Measurements from ENCODE around the gene DDX27. TPM values are rescaled to one million over a fixed set of nuclear protein-coding genes. Genes with fewer than 3 reads are reported as not detected.

Gene DDX27
- total and polyA plus RNA-seq, 9 of the 15 experiments (the other 6 are each of a cell fraction or from before 2014, with no cell fraction given) = 17.9 to 79.3 (median 57.0) TPM

GRCh38 chr20:49278036-49278817 lies 59.0 kb downstream of the DDX27 start, which contains the start of gene ZNFX1 (continued):
- TF ChIP-seq ZNF253 (CRISPR knock-in tag; conservative IDR thresholded peaks at IDR 0.05) = no peak
- peak; percentile 78 for TF ChIP-seq ZBTB7A (IDR thresholded peaks at IDR 0.05; ENCODE audit: borderline replicate concordance, control insufficient read depth, low read depth, low read length)
- TF ChIP-seq, protein P1, sequence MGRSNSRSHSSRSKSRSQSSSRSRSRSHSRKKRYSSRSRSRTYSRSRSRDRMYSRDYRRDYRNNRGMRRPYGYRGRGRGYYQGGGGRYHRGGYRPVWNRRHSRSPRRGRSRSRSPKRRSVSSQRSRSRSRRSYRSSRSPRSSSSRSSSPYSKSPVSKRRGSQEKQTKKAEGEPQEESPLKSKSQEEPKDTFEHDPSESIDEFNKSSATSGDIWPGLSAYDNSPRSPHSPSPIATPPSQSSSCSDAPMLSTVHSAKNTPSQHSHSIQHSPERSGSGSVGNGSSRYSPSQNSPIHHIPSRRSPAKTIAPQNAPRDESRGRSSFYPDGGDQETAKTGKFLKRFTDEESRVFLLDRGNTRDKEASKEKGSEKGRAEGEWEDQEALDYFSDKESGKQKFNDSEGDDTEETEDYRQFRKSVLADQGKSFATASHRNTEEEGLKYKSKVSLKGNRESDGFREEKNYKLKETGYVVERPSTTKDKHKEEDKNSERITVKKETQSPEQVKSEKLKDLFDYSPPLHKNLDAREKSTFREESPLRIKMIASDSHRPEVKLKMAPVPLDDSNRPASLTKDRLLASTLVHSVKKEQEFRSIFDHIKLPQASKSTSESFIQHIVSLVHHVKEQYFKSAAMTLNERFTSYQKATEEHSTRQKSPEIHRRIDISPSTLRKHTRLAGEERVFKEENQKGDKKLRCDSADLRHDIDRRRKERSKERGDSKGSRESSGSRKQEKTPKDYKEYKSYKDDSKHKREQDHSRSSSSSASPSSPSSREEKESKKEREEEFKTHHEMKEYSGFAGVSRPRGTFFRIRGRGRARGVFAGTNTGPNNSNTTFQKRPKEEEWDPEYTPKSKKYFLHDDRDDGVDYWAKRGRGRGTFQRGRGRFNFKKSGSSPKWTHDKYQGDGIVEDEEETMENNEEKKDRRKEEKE (IDR thresholded peaks at IDR 0.05; ENCODE audit: borderline replicate concordance in 1 of 2, control insufficient read depth in 1 of 2, low read depth in 2 of 2, low read length in 1 of 2) = 0 out of 4 replicates have a peak, but pooled peaks of 1 of the 2 experiments have one; percentile 24
- peak; percentile 58 for TF ChIP-seq MXI1 (IDR thresholded peaks at IDR 0.05; ENCODE audit: low read depth, low read length)
- TF ChIP-seq, protein P2, sequence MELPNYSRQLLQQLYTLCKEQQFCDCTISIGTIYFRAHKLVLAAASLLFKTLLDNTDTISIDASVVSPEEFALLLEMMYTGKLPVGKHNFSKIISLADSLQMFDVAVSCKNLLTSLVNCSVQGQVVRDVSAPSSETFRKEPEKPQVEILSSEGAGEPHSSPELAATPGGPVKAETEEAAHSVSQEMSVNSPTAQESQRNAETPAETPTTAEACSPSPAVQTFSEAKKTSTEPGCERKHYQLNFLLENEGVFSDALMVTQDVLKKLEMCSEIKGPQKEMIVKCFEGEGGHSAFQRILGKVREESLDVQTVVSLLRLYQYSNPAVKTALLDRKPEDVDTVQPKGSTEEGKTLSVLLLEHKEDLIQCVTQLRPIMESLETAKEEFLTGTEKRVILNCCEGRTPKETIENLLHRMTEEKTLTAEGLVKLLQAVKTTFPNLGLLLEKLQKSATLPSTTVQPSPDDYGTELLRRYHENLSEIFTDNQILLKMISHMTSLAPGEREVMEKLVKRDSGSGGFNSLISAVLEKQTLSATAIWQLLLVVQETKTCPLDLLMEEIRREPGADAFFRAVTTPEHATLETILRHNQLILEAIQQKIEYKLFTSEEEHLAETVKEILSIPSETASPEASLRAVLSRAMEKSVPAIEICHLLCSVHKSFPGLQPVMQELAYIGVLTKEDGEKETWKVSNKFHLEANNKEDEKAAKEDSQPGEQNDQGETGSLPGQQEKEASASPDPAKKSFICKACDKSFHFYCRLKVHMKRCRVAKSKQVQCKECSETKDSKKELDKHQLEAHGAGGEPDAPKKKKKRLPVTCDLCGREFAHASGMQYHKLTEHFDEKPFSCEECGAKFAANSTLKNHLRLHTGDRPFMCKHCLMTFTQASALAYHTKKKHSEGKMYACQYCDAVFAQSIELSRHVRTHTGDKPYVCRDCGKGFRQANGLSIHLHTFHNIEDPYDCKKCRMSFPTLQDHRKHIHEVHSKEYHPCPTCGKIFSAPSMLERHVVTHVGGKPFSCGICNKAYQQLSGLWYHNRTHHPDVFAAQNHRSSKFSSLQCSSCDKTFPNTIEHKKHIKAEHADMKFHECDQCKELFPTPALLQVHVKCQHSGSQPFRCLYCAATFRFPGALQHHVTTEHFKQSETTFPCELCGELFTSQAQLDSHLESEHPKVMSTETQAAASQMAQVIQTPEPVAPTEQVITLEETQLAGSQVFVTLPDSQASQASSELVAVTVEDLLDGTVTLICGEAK (IDR thresholded peaks at IDR 0.05) = peak; percentile 45; the same call in 1 of the 2 replicates
- TF ChIP-seq, protein P2 (CRISPR knock-in tag; IDR thresholded peaks at IDR 0.05) = no peak
- 0 out of 2 replicates have a peak, but pooled peaks have one; percentile 45 for TF ChIP-seq HLTF (IDR thresholded peaks at IDR 0.05)
- TF ChIP-seq, protein P3, sequence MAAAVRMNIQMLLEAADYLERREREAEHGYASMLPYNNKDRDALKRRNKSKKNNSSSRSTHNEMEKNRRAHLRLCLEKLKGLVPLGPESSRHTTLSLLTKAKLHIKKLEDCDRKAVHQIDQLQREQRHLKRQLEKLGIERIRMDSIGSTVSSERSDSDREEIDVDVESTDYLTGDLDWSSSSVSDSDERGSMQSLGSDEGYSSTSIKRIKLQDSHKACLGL (CRISPR knock-in tag; IDR thresholded peaks at IDR 0.05; ENCODE audit: borderline replicate concordance, poor library complexity, severe bottlenecking) = no peak
- TF ChIP-seq DPF2 (IDR thresholded peaks at IDR 0.05) = peak; percentile 27; the same call in 1 of the 2 replicates
- peak in 1 of 2 experiments; percentile 74; a peak in 2 of 3 replicates for TF ChIP-seq CBX3 (IDR thresholded peaks at IDR 0.05; ENCODE audit: borderline replicate concordance in 1 of 2, low read length in 2 of 2)
- TF ChIP-seq RB1 (IDR thresholded peaks at IDR 0.05; ENCODE audit: low read depth) = peak; percentile 86
- TF ChIP-seq POLR2AphosphoS2 (IDR thresholded peaks at IDR 0.05; ENCODE audit: low read length) = peak; percentile 96
